Spleen (tissue), 11 donors: ENCODE results near the gene RADIL. TPM values are rescaled to one million over a fixed set of nuclear protein-coding genes. Genes with fewer than 3 reads are reported as not detected.

Experiments
- DNase-seq: peaks from one replicate; pipeline ENCODE4 v3.0.0-alpha.2; 2020
- H3K27ac ChIP-seq, 8 donors: fragments of 200-600 bp; sonication (generic) in 7 of 8; 1 replicate in 4 of 8; 2 replicates in 4 of 8; pipeline versions ENCODE4 v1.5.0 to v1.8.0; 2016 to 2021; ENCODE audit warnings: inconsistent platforms in 4 of 8, mild to moderate bottlenecking in 4 of 8, moderate library complexity in 1 of 8
- H3K27me3 ChIP-seq, 7 donors: fragments of 200-600 bp; sonication (generic) in 6 of 7; replicated peaks in 1 of 7; 1 replicate in 4 of 7; 2 replicates in 3 of 7; pipeline versions ENCODE4 v1.5.0 to v1.8.0; 2016 to 2021; ENCODE audit warnings: inconsistent platforms in 3 of 7, mild to moderate bottlenecking in 1 of 7
- H3K36me3 ChIP-seq, 6 donors: fragments of 200-600 bp; sonication (generic) in 5 of 6; 1 replicate in 4 of 6; 2 replicates in 2 of 6; pipeline versions ENCODE4 v1.5.0 to v1.8.0; 2016 to 2021; ENCODE audit warnings: inconsistent platforms in 2 of 6
- H3K4me1 ChIP-seq, 6 donors: fragments of 200-600 bp; sonication (generic) in 5 of 6; 1 replicate in 3 of 6; 2 replicates in 3 of 6; pipeline versions ENCODE4 v1.5.0 to v1.8.0; 2016 to 2021; ENCODE audit warnings: inconsistent platforms in 3 of 6
- H3K4me3 ChIP-seq, 8 donors: fragments of 200-600 bp; sonication (generic) in 7 of 8; 1 replicate in 4 of 8; 2 replicates in 4 of 8; pipeline versions ENCODE4 v1.5.0 to v1.8.0; 2016 to 2021; ENCODE audit warnings: inconsistent platforms in 4 of 8, mild to moderate bottlenecking in 4 of 8, moderate library complexity in 2 of 8
- H3K9me3 ChIP-seq, 8 donors: fragments of 200-600 bp; sonication (generic) in 7 of 8; 1 replicate in 4 of 8; 2 replicates in 4 of 8; pipeline versions ENCODE4 v1.5.0 to v1.8.0; 2016 to 2021; ENCODE audit warnings: inconsistent platforms in 4 of 8
- CTCF ChIP-seq, 11 experiments: fragments of 200-600 bp in 7 of 11; fragments of 450-650 bp in 4 of 11; sonication (generic) in 4 of 11; IDR thresholded peaks in 8 of 11; conservative IDR thresholded peaks in 3 of 11; 1 replicate in 7 of 11; 2 replicates in 4 of 11; pipeline versions ENCODE4 v1.4.0 to v1.8.0; 2016 to 2021; ENCODE audit warnings: antibody characterized with exemption in 11 of 11, inconsistent platforms in 4 of 11, mild to moderate bottlenecking in 1 of 11
- POLR2A ChIP-seq, 3 donors: fragments of 450-650 bp; IDR thresholded peaks; one replicate each; pipeline ENCODE4 v1.5.1; 2017; ENCODE audit warnings: antibody characterized with exemption in 3 of 3, mild to moderate bottlenecking in 1 of 3
- POLR2AphosphoS5 ChIP-seq, 3 donors: sonication (generic); formaldehyde crosslinking; IDR thresholded peaks; one replicate each; pipeline ENCODE4 v1.5.1; 2017; ENCODE audit warnings: antibody characterized with exemption in 3 of 3
- WGBS, 5 donors: extraction: QIAGEN DNeasy Blood & Tissue Kit in 3 of 5; methylation state at CpG; one replicate each; pipeline versions ENCODE4 v1.1.5 to v1.1.7; 2013 to 2018; 5-methylcytosine and 5-hydroxymethylcytosine counted together
- intact Hi-C: fragments of 100-400 bp; cut with DNase I; formaldehyde crosslinking; loops from one replicate; pipeline ENCODE4 v1.15.0; 2023; ENCODE audit warnings: low total_unique reads
- polyA plus RNA-seq, 3 donors: library from polyadenylated mRNA; stranded (reverse); fragments of 200-250 nt; gene quantifications; one replicate each; pipeline ENCODE4 v1.2.1, GENCODE V29; 2013
- total RNA-seq, 7 donors: library from RNA; depleted of rRNA in 3 of 7; stranded (reverse); fragments of >200 nt in 3 of 7; fragmentation: NEBNext Ultra II Directional in 4 of 7; extraction: Animal tissue kit (Norgen Biotek cat#: 25700) in 4 of 7; gene quantifications; one replicate each; pipeline versions ENCODE4 v1.1.0 to v1.2.1, GENCODE V29; 2016 to 2021
- donor health status: healthy with polysubstance abuse.
- donor health status: DM: no; HTN: no; CAD: no; lungs with moderate emphysema.
- donor health status: DM: no; HTN: no; CAD: no.
- donor health status: Bipolar disorder and iron deficiency.
- donor health status: healthy.
- donor health status: DM: no; HTN: no; CAD: no.
- donor health status: DM: yes; HTN: yes; CAD: no.

Gene RADIL
- total and polyA plus RNA-seq, 10 donors: 0.24 to 2.8 (median 1.5) TPM

GRCh38 chr7:4861673-4862072 is 21.8 kb downstream of the RADIL start, which contains the start of gene PAPOLB:
Gene PAPOLB, minus strand, starts transcription at chr7:4862030. Its CDS starts 220 bp downstream, at chr7:4861810.
- H3K9me3 ChIP-seq: peaks cover 0 to 14% (median 0%) of the 10 kb centered on the region in 8 donors
- WGBS, 5 donors: 19 to 34% (median 23%) methylated on average over 43 to 46 of the region's 46 CpGs
- peak in 1 of 3 donors; percentile 74 for TF ChIP-seq POLR2AphosphoS5 (IDR thresholded peaks at IDR 0.05)
- TF ChIP-seq POLR2A (IDR thresholded peaks at IDR 0.05): no peak
- H3K4me3 ChIP-seq: peak within 1 kb of the TSS in 6 of 8 donors; percentile 10 to 61 (median 31)
- intact Hi-C loops: no loop called here
- DNase-seq: no peak
- no peaks in the 10 kb centered on the region for H3K36me3 ChIP-seq
- H3K27ac ChIP-seq: peak within 1 kb of the TSS in 5 of 8 donors; percentile 3 to 65 (median 47)
- H3K4me1 ChIP-seq: peaks cover 0 to 6% (median 0%) of the 10 kb centered on the region in 6 donors
- H3K27me3 ChIP-seq: peaks cover 0 to 54% (median 13%) of the 10 kb centered on the region in 7 donors

GRCh38 chr7:4861227-4861626 is 22.3 kb downstream of the RADIL start:
- peak overlapping the region in 5 of 8 donors; percentile 3 to 65 (median 47) for H3K27ac ChIP-seq
- intact Hi-C loops: no loop called here
- peak overlapping the region in 5 of 8 donors; percentile 10 to 61 (median 33) for H3K4me3 ChIP-seq
- TF ChIP-seq POLR2A (IDR thresholded peaks at IDR 0.05): no peak
- TF ChIP-seq CTCF (IDR thresholded peaks at IDR 0.05 in 8 of 11, conservative IDR thresholded peaks at IDR 0.05 in 3 of 11): no peak
- TF ChIP-seq POLR2AphosphoS5 (IDR thresholded peaks at IDR 0.05): no peak
- 75 to 83% (median 78%) methylated on average over 11 of the region's 11 CpGs for WGBS, 5 donors
- H3K27me3 ChIP-seq: peaks cover 0 to 50% (median 13%) of the 10 kb centered on the region in 7 donors
- H3K9me3 ChIP-seq: peaks cover 0 to 14% (median 0%) of the 10 kb centered on the region in 8 donors
- H3K4me1 ChIP-seq: peaks cover 0 to 6% (median 0%) of the 10 kb centered on the region in 6 donors
- no peak for DNase-seq
- H3K36me3 ChIP-seq: no peaks in the 10 kb centered on the region

- no peak for DNase-seq
- TF ChIP-seq CTCF (IDR thresholded peaks at IDR 0.05 in 8 of 11, conservative IDR thresholded peaks at IDR 0.05 in 3 of 11) (no peak), POLR2AphosphoS5 (IDR thresholded peaks at IDR 0.05) (no peak), POLR2A (IDR thresholded peaks at IDR 0.05) (no peak)
- Histone ChIP-seq H3K27me3 (peaks cover 0 to 22% (median 6%) of the 10 kb centered on the region in 7 donors), H3K9me3 (peaks cover 0 to 11% (median under 1%) of the 10 kb centered on the region in 8 donors), H3K4me1 (peaks cover 0 to 6% (median 0%) of the 10 kb centered on the region in 6 donors), H3K36me3 (no peaks in the 10 kb centered on the region), H3K4me3 (no peak overlapping the region), H3K27ac (no peak overlapping the region)
- intact Hi-C loops: no loop called here
- WGBS, 5 donors: 53 to 66% (median 62%) methylated on average over 3 of the region's 3 CpGs
These were observed 26.3 kb downstream of the RADIL start for GRCh38 chr7:4857189-4857588.

- intact Hi-C loops: no loop called here
- Histone ChIP-seq H3K27me3 (peaks cover 0 to 15% (median under 1%) of the 10 kb centered on the region in 7 donors), H3K4me3 (no peak overlapping the region), H3K27ac (no peak overlapping the region), H3K4me1 (no peaks in the 10 kb centered on the region), H3K36me3 (no peaks in the 10 kb centered on the region), H3K9me3 (peaks cover 0 to 11% (median 6%) of the 10 kb centered on the region in 8 donors)
- 80 to 87% (median 85%) methylated on average over 10 of the region's 10 CpGs for WGBS, 5 donors
- DNase-seq: no peak
- TF ChIP-seq POLR2AphosphoS5 (IDR thresholded peaks at IDR 0.05) (no peak), CTCF (IDR thresholded peaks at IDR 0.05 in 8 of 11, conservative IDR thresholded peaks at IDR 0.05 in 3 of 11) (no peak), POLR2A (IDR thresholded peaks at IDR 0.05) (no peak)
These were observed 27.0 kb downstream of the RADIL start for GRCh38 chr7:4856336-4857057.
